22Rv1 (cell line): Measurements from ENCODE around the gene SIL1.
"Not testable (repeated sequence)": the region's sequence is repeated elsewhere in the genome, so short reads cannot be mapped to it uniquely, and the experiment has no call there.

Experiments used
- CTCF ChIP-seq: fragments of 450-650 bp; IDR thresholded peaks from 2 replicates; pipeline ENCODE4 v1.5.1; 2017; ENCODE audit warnings: mild to moderate bottlenecking
- ZFX ChIP-seq: fragments of 450-650 bp; IDR thresholded peaks from 2 replicates; pipeline ENCODE4 v1.6.1; 2017; ENCODE audit warnings: antibody characterized with exemption, borderline replicate concordance

GRCh38 chr5:139011156-139011555 lies 187.0 kb downstream of the SIL1 start:
- not testable (repeated sequence) for TF ChIP-seq CTCF, ZFX
